ENCODE measurements around the gene SMIM44.

Gene SMIM44

GRCh38 chr19:3506384-3507340, 23.4 kb upstream of the SMIM44 start:
- Histone ChIP-seq H3K36me3 (ENCODE audit: insufficient read depth, insufficient read length, low read length) (peaks cover 35% of the 10 kb centered on the region), H3K27me3 (ENCODE audit: insufficient read depth, insufficient read length) (no peaks in the 10 kb centered on the region), H3K9me3 (ENCODE audit: insufficient read depth, low read length) (no peaks in the 10 kb centered on the region), H3K4me3 (ENCODE audit: insufficient read length, low read depth) (peak overlapping the region; percentile 64), H3K4me1 (ENCODE audit: insufficient read depth, insufficient read length) (peaks cover 16% of the 10 kb centered on the region), H3K9ac (ENCODE audit: insufficient read length, low read depth) (peak overlapping the region; percentile 95)
- TF ChIP-seq ZNF274 (IDR thresholded peaks at IDR 0.05; ENCODE audit: low read depth, low read length) = no peak
- TF ChIP-seq SUZ12 (IDR thresholded peaks at IDR 0.05; ENCODE audit: extremely low read depth, insufficient read depth, insufficient read length) = no peak
- no peak for TF ChIP-seq YY1 (IDR thresholded peaks at IDR 0.05; ENCODE audit: insufficient read depth, insufficient read length)
- DNase-seq (ENCODE audit: low read depth, low spot score) = no peak

GRCh38 chr19:3505598-3506383, 22.6 kb upstream of the SMIM44 start, which contains the start of gene FZR1:
Gene FZR1, plus strand, starts transcription at chr19:3506311. Its CDS starts 16,679 bp downstream, at chr19:3522990.
- peak within 1 kb of the TSS; percentile 95 for H3K9ac ChIP-seq (ENCODE audit: insufficient read length, low read depth)
- H3K4me1 ChIP-seq (ENCODE audit: insufficient read depth, insufficient read length) = peaks cover 14% of the 10 kb centered on the region
- peak within 1 kb of the TSS; percentile 64 for H3K4me3 ChIP-seq (ENCODE audit: insufficient read length, low read depth)
- TF ChIP-seq YY1 (IDR thresholded peaks at IDR 0.05; ENCODE audit: insufficient read depth, insufficient read length) (no peak), ZNF274 (IDR thresholded peaks at IDR 0.05; ENCODE audit: low read depth, low read length) (no peak), SUZ12 (IDR thresholded peaks at IDR 0.05; ENCODE audit: extremely low read depth, insufficient read depth, insufficient read length) (no peak)
- peaks cover 27% of the 10 kb centered on the region for H3K36me3 ChIP-seq (ENCODE audit: insufficient read depth, insufficient read length, low read length)
- no peaks in the 10 kb centered on the region for H3K9me3 ChIP-seq (ENCODE audit: insufficient read depth, low read length)
- peak; percentile 93 for DNase-seq (ENCODE audit: low read depth, low spot score)
- H3K27me3 ChIP-seq (ENCODE audit: insufficient read depth, insufficient read length) = no peaks in the 10 kb centered on the region

DNA sequence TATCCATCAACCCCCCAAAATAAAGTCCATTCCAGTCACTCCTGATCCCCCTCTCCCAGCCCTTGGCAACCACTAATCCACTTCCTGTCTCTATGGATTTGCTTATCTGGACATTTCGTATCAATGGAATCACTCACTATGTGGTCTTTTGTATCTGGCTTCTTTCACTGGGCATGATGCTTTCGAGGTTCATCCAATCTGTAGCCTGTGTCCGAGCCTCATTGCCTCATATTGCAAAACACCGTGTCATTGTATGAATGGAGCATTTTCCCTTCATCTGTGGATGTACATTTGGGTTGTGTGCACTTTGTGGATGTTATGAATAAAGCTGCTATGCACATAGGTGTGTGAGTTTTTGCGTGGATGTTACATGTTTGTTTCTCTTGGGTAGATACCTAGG, 21.5 kb upstream of the SMIM44 start:
- DNase-seq (ENCODE audit: low read depth, low spot score) = no peak
- TF ChIP-seq YY1 (IDR thresholded peaks at IDR 0.05; ENCODE audit: insufficient read depth, insufficient read length) (no peak), ZNF274 (IDR thresholded peaks at IDR 0.05; ENCODE audit: low read depth, low read length) (no peak), SUZ12 (IDR thresholded peaks at IDR 0.05; ENCODE audit: extremely low read depth, insufficient read depth, insufficient read length) (no peak)
- Histone ChIP-seq H3K4me1 (ENCODE audit: insufficient read depth, insufficient read length) (peaks cover 6% of the 10 kb centered on the region), H3K27me3 (ENCODE audit: insufficient read depth, insufficient read length) (no peaks in the 10 kb centered on the region), H3K4me3 (ENCODE audit: insufficient read length, low read depth) (no peak overlapping the region), H3K9ac (ENCODE audit: insufficient read length, low read depth) (no peak overlapping the region), H3K36me3 (ENCODE audit: insufficient read depth, insufficient read length, low read length) (peaks cover 16% of the 10 kb centered on the region), H3K9me3 (ENCODE audit: insufficient read depth, low read length) (no peaks in the 10 kb centered on the region)

DNA sequence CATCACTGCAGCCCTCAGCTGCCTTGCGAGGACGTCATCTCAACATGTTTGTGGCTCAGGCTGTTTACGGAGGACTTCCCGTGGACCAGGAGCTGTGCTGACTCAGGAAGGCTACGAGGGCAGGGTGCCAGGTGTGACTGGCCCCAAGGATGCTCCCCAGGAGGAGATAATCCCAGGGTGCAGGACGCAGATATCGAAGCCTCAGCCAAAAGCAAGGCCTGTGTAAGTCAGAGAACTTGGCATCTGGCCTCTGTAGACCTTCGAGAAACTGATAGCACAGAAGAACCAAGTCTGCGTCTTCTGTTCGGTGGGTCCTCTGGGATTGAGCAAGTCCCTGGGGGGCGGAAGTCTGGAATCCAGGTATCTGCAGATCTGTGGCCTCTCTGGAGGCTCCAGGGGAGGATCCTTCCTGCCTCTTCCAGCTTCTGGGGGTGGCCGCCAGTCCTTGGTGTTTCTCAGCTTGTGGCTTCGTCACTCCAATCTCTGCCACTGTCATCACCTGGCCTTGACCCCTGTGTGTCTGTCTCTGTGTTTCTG, 19.9 kb upstream of the SMIM44 start:
- Histone ChIP-seq H3K9me3 (ENCODE audit: insufficient read depth, low read length) (no peaks in the 10 kb centered on the region), H3K4me1 (ENCODE audit: insufficient read depth, insufficient read length) (no peaks in the 10 kb centered on the region), H3K9ac (ENCODE audit: insufficient read length, low read depth) (no peak overlapping the region), H3K4me3 (ENCODE audit: insufficient read length, low read depth) (no peak overlapping the region), H3K36me3 (ENCODE audit: insufficient read depth, insufficient read length, low read length) (peaks cover 13% of the 10 kb centered on the region), H3K27me3 (ENCODE audit: insufficient read depth, insufficient read length) (no peaks in the 10 kb centered on the region)
- no peak for DNase-seq (ENCODE audit: low read depth, low spot score)
- no peak for TF ChIP-seq SUZ12 (IDR thresholded peaks at IDR 0.05; ENCODE audit: extremely low read depth, insufficient read depth, insufficient read length)
- no peak for TF ChIP-seq ZNF274 (IDR thresholded peaks at IDR 0.05; ENCODE audit: low read depth, low read length)
- TF ChIP-seq YY1 (IDR thresholded peaks at IDR 0.05; ENCODE audit: insufficient read depth, insufficient read length) = no peak

- Histone ChIP-seq H3K4me3 (ENCODE audit: insufficient read length, low read depth) (no peak overlapping the region), H3K9me3 (ENCODE audit: insufficient read depth, low read length) (no peaks in the 10 kb centered on the region), H3K27me3 (ENCODE audit: insufficient read depth, insufficient read length) (no peaks in the 10 kb centered on the region), H3K36me3 (ENCODE audit: insufficient read depth, insufficient read length, low read length) (peaks cover 25% of the 10 kb centered on the region), H3K9ac (ENCODE audit: insufficient read length, low read depth) (no peak overlapping the region), H3K4me1 (ENCODE audit: insufficient read depth, insufficient read length) (peaks cover 2% of the 10 kb centered on the region)
- no peak for DNase-seq (ENCODE audit: low read depth, low spot score)
- TF ChIP-seq YY1 (IDR thresholded peaks at IDR 0.05; ENCODE audit: insufficient read depth, insufficient read length) (no peak), ZNF274 (IDR thresholded peaks at IDR 0.05; ENCODE audit: low read depth, low read length) (no peak), SUZ12 (IDR thresholded peaks at IDR 0.05; ENCODE audit: extremely low read depth, insufficient read depth, insufficient read length) (no peak)
These were observed 18.5 kb upstream of the SMIM44 start for GRCh38 chr19:3501780-3502179.

- peak; percentile 96 for DNase-seq (ENCODE audit: low read depth, low spot score)
- Histone ChIP-seq H3K4me1 (ENCODE audit: insufficient read depth, insufficient read length) (peaks cover 2% of the 10 kb centered on the region), H3K27me3 (ENCODE audit: insufficient read depth, insufficient read length) (no peaks in the 10 kb centered on the region), H3K36me3 (ENCODE audit: insufficient read depth, insufficient read length, low read length) (peaks cover 36% of the 10 kb centered on the region), H3K9me3 (ENCODE audit: insufficient read depth, low read length) (no peaks in the 10 kb centered on the region), H3K4me3 (ENCODE audit: insufficient read length, low read depth) (peak within 1 kb of the TSS; percentile 97), H3K9ac (ENCODE audit: insufficient read length, low read depth) (peak within 1 kb of the TSS; percentile 97)
- TF ChIP-seq YY1 (IDR thresholded peaks at IDR 0.05; ENCODE audit: insufficient read depth, insufficient read length) (peak; percentile 93), ZNF274 (IDR thresholded peaks at IDR 0.05; ENCODE audit: low read depth, low read length) (no peak)
These were observed 17.3 kb upstream of the SMIM44 start, which contains the start of gene DOHH for GRCh38 chr19:3500429-3501101. Gene DOHH, minus strand, starts transcription at chr19:3500674. Its CDS starts 3,860 bp downstream, at chr19:3496814.
